Testis (tissue), 3 donors: ENCODE measurements around the gene SLC17A9. TPM values are rescaled to one million over a fixed set of nuclear protein-coding genes. Genes with fewer than 3 reads are reported as not detected.
A peak's percentile ranks its signal among the peaks of the same experiment; 100 is the strongest.

ENCODE experiments used
- DNase-seq: peaks from one replicate; pipeline ENCODE4 v3.0.0-alpha.2; 2019
- H3K27ac ChIP-seq, 2 donors: fragments of 200-600 bp; sonication (generic); one replicate each; pipeline ENCODE4 v1.5.1; 2019
- H3K27me3 ChIP-seq: fragments of 200-600 bp; sonication (generic); one replicate; pipeline ENCODE4 v1.5.1; 2019
- H3K36me3 ChIP-seq: fragments of 200-600 bp; sonication (generic); one replicate; pipeline ENCODE4 v1.5.1; 2017; ENCODE audit warnings: low read depth; ENCODE audit errors: missing control alignments
- H3K4me1 ChIP-seq: fragments of 200-600 bp; sonication (generic); one replicate; pipeline ENCODE4 v1.5.1; 2019
- H3K4me3 ChIP-seq, 2 donors: fragments of 200-600 bp; sonication (generic); one replicate each; pipeline ENCODE4 v1.5.1; 2017 to 2019
- H3K9me3 ChIP-seq: fragments of 200-600 bp; sonication (generic); one replicate; pipeline ENCODE4 v1.5.1; 2017
- POLR2A ChIP-seq: fragments of 450-650 bp; IDR thresholded peaks from one replicate; pipeline ENCODE4 v1.6.1; 2017; ENCODE audit warnings: antibody characterized with exemption, mild to moderate bottlenecking, moderate library complexity
- WGBS, 2 donors: methylation state at CpG; one replicate each; pipeline ENCODE4 v1.1.5; 2018; 5-methylcytosine and 5-hydroxymethylcytosine counted together
- intact Hi-C: fragments of 100-400 bp; cut with DNase I; formaldehyde crosslinking; loops from one replicate; pipeline ENCODE4 v1.15.1; 2023; ENCODE audit warnings: low total_unique reads
- polyA plus RNA-seq: library from polyadenylated mRNA; stranded (reverse); fragments of 350-450 nt; fragmentation: Illumina TruSeq; extraction: RNeasy Lipid Tissue Mini Kit (QIAGEN cat#74804); gene quantifications from one replicate; pipeline ENCODE4 v1.2.3, GENCODE V29; 2014; ENCODE audit warnings: low read depth, low replicate concordance; ENCODE audit not compliant: insufficient read depth
- total RNA-seq, 2 donors: library from RNA; depleted of rRNA; stranded (reverse); fragments of >200 nt; gene quantifications; one replicate each; pipeline ENCODE4 v1.2.3, GENCODE V29; 2016
- TF ChIP-seq, protein P1 (sequence below), 3 experiments: fragments of 450-650 bp in 2 of 3; fragments of 200-600 bp in 1 of 3; sonication (generic) in 1 of 3; IDR thresholded peaks; one replicate each; pipeline ENCODE4 v1.5.1; 2016 to 2019; ENCODE audit warnings: antibody characterized with exemption in 3 of 3, mild to moderate bottlenecking in 2 of 3, moderate library complexity in 1 of 3

SLC17A9 gene
- total and polyA plus RNA-seq, 3 donors from 2014 or later: 2.1 to 3.2 (median 2.9) TPM

DNA sequence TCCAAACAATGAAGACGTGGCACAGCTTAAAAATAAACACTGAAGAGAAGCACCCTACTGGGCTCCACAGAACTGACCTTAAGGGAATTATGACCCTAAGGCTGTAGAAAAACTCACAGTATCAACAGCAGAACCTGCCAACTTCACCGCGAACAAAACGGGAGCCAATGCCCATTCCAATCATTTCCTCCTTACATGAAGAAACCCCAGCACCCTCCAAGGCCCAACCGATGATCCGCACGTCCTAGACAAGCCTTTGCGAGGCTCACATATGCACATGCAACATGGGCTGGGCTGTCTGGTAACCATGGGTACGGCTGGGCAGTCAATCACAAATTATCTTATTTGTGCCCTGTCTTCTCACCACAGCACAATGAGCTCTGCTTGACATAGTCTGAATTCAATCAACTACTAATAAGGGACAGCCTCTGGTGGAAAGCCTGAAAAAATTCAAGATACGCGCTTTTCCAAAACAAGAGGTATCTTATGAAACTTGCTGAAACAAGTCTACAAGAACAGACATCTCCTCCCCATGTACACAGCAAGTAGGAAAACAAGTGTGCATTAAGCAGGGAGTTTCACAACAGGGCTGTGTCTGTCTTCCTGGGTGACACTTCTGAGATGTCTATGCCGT lies 27.9 kb upstream of the SLC17A9 start:
- DNase-seq: peak; percentile 42
- intact Hi-C loops: no loop called here

DNA sequence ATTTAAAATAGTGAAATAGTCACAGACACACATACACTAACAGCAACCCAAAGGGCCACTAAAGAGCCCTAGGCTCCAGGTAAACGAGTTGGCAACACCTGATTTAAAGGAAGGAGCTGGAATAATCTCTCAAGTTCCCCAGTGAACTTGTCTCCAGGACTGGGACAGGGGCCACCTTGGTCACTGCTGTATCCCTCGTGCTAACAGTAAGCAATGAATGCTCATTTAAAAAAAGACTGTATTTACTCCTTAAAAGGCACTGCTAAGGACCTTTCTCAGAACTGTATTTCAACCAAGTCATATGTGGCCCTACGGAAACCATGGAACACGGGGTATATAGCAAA lies 27.5 kb upstream of the SLC17A9 start:
- intact Hi-C loops: no loop called here
- TF ChIP-seq, protein P1, sequence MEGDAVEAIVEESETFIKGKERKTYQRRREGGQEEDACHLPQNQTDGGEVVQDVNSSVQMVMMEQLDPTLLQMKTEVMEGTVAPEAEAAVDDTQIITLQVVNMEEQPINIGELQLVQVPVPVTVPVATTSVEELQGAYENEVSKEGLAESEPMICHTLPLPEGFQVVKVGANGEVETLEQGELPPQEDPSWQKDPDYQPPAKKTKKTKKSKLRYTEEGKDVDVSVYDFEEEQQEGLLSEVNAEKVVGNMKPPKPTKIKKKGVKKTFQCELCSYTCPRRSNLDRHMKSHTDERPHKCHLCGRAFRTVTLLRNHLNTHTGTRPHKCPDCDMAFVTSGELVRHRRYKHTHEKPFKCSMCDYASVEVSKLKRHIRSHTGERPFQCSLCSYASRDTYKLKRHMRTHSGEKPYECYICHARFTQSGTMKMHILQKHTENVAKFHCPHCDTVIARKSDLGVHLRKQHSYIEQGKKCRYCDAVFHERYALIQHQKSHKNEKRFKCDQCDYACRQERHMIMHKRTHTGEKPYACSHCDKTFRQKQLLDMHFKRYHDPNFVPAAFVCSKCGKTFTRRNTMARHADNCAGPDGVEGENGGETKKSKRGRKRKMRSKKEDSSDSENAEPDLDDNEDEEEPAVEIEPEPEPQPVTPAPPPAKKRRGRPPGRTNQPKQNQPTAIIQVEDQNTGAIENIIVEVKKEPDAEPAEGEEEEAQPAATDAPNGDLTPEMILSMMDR (IDR thresholded peaks at IDR 0.05): no peak
- no peak for TF ChIP-seq POLR2A

More for the DNA sequence above, 27.9 kb upstream of the SLC17A9 start:
- Histone ChIP-seq H3K9me3 (no peaks in the 10 kb centered on the region), H3K27me3 (no peaks in the 10 kb centered on the region), H3K4me1 (peaks cover 66% of the 10 kb centered on the region), H3K4me3 (peak overlapping the region in 1 of 2 donors; percentile 99), H3K27ac (peak overlapping the region in 1 of 2 donors; percentile 99), H3K36me3 (no peaks in the 10 kb centered on the region)
- no peak for TF ChIP-seq POLR2A
- TF ChIP-seq, protein P1 (IDR thresholded peaks at IDR 0.05): no peak
- 15 to 28% methylated on average over 12 of the region's 12 CpGs for WGBS, 2 donors

DNA sequence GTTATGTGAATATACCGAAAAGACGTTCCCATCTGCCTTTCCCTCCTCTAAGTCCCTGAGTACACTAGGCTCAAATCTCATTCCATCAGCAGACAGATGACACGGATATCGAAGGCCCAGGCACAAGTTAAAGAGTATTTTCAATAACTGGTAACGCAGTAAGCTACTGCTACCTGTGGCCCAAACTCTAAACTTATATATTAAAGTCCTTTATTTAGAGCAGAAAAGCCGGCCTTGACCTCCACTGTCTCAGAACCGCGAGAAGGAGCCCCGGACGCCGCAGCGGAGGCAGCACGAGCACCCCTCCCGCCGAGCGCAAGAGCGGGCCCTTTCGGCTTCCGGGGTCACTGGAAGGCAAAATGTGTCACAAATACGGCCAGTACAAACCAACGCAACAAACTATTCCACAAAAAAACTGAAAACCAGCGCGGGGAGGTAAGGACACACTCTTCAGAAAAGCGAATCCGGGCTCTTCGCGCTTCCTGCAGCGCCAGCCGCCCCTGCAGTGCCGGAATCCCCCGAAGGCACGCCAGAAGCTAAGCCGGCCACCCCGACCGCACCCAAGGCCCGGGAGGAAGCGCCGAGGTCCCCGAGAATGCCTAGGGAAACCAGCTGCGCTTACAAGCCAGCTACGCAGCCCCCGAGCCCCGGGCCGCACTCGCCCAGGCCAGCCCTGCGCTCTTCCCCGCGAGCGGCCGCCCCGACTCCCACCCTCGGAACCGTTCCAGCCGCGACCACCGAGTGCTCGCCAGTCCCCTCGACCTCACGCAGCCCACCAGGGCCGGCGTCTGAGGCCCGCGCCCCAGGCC lies 26.9 kb upstream of the SLC17A9 start:
- peaks cover 61% of the 10 kb centered on the region for H3K4me1 ChIP-seq
- peak; percentile 49 for DNase-seq
- H3K27ac ChIP-seq: peak overlapping the region; percentile 98 to 99
- TF ChIP-seq, protein P1 (IDR thresholded peaks at IDR 0.05): no peak
- TF ChIP-seq POLR2A: no peak
- no peaks in the 10 kb centered on the region for H3K36me3 ChIP-seq
- WGBS, 2 donors: 0% methylated on average over 21 to 63 of the region's 63 CpGs
- no peaks in the 10 kb centered on the region for H3K27me3 ChIP-seq
- intact Hi-C loops: no loop called here
- no peaks in the 10 kb centered on the region for H3K9me3 ChIP-seq
- peak overlapping the region; percentile 99 to 100 for H3K4me3 ChIP-seq

More for the DNA sequence above, 27.5 kb upstream of the SLC17A9 start:
- no peak for DNase-seq
- H3K27ac ChIP-seq: peak overlapping the region; percentile 98 to 99
- peaks cover 64% of the 10 kb centered on the region for H3K4me1 ChIP-seq
- peak overlapping the region; percentile 99 to 100 for H3K4me3 ChIP-seq
- H3K27me3 ChIP-seq: no peaks in the 10 kb centered on the region
- 2 to 6% methylated on average over 4 of the region's 4 CpGs for WGBS, 2 donors
- no peaks in the 10 kb centered on the region for H3K36me3 ChIP-seq
- no peaks in the 10 kb centered on the region for H3K9me3 ChIP-seq

DNA sequence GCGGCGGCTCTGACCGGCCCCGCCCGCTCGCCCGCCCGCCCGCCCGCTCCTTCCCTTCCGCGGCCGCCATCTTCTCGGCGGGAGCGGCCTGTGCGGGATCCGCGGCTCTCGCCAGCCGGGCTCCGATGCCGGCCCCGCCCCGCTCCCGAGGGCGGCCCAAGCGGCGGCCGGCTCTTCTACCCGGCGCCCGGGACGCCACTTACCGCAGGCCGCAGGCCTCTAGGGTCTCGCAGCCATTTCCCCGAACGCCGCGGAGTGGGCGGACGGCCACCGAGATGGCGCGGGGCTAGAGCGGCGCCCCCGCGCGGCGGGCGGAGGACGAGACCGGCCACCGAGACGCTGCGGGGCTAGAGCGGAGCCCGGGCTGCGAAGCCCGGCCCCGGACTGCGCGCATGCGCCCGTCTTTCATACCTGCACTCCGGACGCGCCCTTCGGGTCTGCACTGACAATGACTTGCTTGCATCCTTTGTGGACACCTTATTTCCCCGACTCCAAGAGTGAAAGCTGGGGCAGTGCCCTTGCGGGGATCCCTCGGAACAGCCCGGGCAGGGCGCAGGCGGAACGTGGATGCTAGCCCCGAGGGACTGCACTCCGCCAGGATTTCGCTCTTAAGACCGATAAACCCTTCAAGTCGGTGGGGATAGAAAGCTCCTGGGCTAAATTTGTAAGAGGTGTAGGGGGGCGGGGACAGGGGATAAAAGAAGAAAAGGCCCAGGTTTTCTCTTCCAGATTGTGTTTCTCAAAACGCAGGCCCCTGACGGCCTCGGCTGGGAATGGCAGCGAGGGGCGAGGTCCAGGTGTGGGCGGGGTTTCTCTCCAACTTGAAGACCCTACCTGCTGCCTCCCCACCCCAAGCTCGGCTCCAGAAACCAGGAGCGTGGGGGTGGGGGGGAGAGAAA lies 26.0 kb upstream of the SLC17A9 start, which contains the start of gene DIDO1:
Gene DIDO1, minus strand, starts transcription at position 277 of the 899 bp plus-strand sequence.
- Histone ChIP-seq H3K36me3 (no peaks in the 10 kb centered on the region), H3K4me1 (peaks cover 56% of the 10 kb centered on the region), H3K9me3 (no peaks in the 10 kb centered on the region), H3K4me3 (peak within 1 kb of the TSS; percentile 99 to 100), H3K27ac (peak within 1 kb of the TSS; percentile 98 to 99), H3K27me3 (no peaks in the 10 kb centered on the region)
- TF ChIP-seq, protein P1 (IDR thresholded peaks at IDR 0.05): peak; percentile 36 to 76 (median 58)
- no peak for TF ChIP-seq POLR2A
- 1 to 2% methylated on average over 28 to 63 of the region's 92 CpGs for WGBS, 2 donors
- intact Hi-C loops: no loop called here
- peak; percentile 93 for DNase-seq
